Measurements from ENCODE around the gene MRAP. TPM values are rescaled to one million over a fixed set of nuclear protein-coding genes. Genes with fewer than 3 reads are reported as not detected.

Gene MRAP
- total RNA-seq, 3 donors from 2014 or later (not counting 1 experiment from before 2014, with no cell fraction given), result not detected

DNA sequence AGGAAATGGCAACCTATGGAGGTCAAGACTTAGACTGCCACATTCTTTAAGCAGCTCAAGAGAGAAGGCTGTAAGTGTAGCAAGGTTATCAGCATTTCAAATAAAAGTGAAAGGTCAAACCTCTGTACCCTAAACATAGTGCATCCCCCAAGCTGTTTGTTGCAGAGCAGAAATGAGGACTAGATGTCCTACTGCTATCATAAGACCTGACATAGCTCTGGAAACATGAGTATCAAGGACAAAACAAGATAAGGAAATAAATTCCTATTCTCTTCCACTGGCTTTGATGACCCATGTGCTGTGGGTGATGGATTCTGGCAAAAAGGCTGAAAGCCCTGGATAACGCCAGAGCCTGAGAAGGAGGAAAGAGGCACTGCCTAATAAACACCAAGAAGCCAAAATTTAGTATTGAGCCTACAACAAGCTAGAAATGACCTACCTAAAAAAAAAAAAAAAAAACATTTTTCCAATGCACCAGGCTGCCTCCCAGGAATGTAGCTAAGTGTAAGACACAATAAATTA, 58.3 kb downstream of the MRAP start:
- peaks cover 21% of the 10 kb centered on the region for H3K36me3 Mint-ChIP-seq
- Histone ChIP-seq H3K36me3 (ENCODE audit: control insufficient read depth, insufficient read depth, low read length) (peaks cover 97% of the 10 kb centered on the region), H3K27ac (ENCODE audit: low read length) (no peak overlapping the region), H3K4me3 (ENCODE audit: low read length) (no peak overlapping the region), H3K4me1 (ENCODE audit: control insufficient read depth, insufficient read depth, low read length) (no peaks in the 10 kb centered on the region), H3K27me3 (ENCODE audit: control insufficient read depth, insufficient read depth, low read length) (no peaks in the 10 kb centered on the region), H3K9me3 (ENCODE audit: control insufficient read depth, insufficient read depth, low read length) (no peaks in the 10 kb centered on the region)
- intact Hi-C loops (cut with micrococcal nuclease), result no loop called here
- DNase-seq (no peak), ATAC-seq (no peak)
- no peaks in the 10 kb centered on the region for H3K9me3 Mint-ChIP-seq
- H3K4me3 Mint-ChIP-seq, result no peak overlapping the region
- no peaks in the 10 kb centered on the region for H3K4me1 Mint-ChIP-seq
- H3K27me3 Mint-ChIP-seq (ENCODE audit: low read depth in 2 of 2), result no peaks in the 10 kb centered on the region
- no peak overlapping the region for H3K27ac Mint-ChIP-seq
- 100% methylated on average over 1 of the region's 1 CpG for WGBS (ENCODE audit: insufficient coverage)
- TF ChIP-seq, protein P1, sequence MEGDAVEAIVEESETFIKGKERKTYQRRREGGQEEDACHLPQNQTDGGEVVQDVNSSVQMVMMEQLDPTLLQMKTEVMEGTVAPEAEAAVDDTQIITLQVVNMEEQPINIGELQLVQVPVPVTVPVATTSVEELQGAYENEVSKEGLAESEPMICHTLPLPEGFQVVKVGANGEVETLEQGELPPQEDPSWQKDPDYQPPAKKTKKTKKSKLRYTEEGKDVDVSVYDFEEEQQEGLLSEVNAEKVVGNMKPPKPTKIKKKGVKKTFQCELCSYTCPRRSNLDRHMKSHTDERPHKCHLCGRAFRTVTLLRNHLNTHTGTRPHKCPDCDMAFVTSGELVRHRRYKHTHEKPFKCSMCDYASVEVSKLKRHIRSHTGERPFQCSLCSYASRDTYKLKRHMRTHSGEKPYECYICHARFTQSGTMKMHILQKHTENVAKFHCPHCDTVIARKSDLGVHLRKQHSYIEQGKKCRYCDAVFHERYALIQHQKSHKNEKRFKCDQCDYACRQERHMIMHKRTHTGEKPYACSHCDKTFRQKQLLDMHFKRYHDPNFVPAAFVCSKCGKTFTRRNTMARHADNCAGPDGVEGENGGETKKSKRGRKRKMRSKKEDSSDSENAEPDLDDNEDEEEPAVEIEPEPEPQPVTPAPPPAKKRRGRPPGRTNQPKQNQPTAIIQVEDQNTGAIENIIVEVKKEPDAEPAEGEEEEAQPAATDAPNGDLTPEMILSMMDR (IDR thresholded peaks at IDR 0.05), result no peak

DNA sequence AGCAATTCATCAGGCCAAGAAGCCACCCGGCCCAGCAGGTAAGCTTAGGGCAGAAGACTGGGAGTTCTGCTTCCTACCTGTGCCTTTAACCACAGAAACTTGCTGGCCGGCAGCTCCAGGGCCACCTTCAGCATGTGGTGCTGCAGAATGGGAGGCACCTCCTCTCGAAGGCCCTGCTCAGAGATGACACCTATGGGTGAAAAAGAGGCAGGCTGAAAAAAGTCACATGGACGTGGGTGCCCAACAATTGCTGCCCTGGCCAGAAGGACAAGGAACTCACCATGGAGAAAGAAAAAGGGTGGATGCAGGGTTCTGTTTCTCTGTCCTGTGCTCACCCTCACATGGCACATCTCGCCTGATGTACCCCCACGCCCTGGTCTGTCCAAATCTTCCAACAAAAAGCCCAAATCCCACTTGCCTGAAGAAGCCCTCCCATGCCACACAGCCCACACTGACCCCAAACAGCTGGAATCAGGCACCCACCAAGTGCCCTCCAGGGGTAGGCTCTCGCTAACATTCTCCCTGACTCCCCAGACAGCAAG, 61.1 kb downstream of the MRAP start:
- H3K4me3 ChIP-seq (ENCODE audit: low read length), result no peak overlapping the region
- no peak overlapping the region for H3K27ac ChIP-seq (ENCODE audit: low read length)
- no peak for DNase-seq
- no peaks in the 10 kb centered on the region for H3K9me3 ChIP-seq (ENCODE audit: control insufficient read depth, insufficient read depth, low read length)
- intact Hi-C loops (cut with micrococcal nuclease), result no loop called here
- TF ChIP-seq, protein P1 (IDR thresholded peaks at IDR 0.05), result no peak
- H3K36me3 ChIP-seq (ENCODE audit: control insufficient read depth, insufficient read depth, low read length), result peaks cover 84% of the 10 kb centered on the region
- ATAC-seq, result no peak
- no peaks in the 10 kb centered on the region for H3K4me1 ChIP-seq (ENCODE audit: control insufficient read depth, insufficient read depth, low read length)
- 87% methylated on average over 7 of the region's 7 CpGs for WGBS (ENCODE audit: insufficient coverage)
- Mint-ChIP-seq H3K4me3 (no peak overlapping the region), H3K27me3 (ENCODE audit: low read depth in 2 of 2) (no peaks in the 10 kb centered on the region), H3K4me1 (no peaks in the 10 kb centered on the region), H3K9me3 (no peaks in the 10 kb centered on the region), H3K36me3 (peaks cover 10% of the 10 kb centered on the region), H3K27ac (no peak overlapping the region)
- no peaks in the 10 kb centered on the region for H3K27me3 ChIP-seq (ENCODE audit: control insufficient read depth, insufficient read depth, low read length)

DNA sequence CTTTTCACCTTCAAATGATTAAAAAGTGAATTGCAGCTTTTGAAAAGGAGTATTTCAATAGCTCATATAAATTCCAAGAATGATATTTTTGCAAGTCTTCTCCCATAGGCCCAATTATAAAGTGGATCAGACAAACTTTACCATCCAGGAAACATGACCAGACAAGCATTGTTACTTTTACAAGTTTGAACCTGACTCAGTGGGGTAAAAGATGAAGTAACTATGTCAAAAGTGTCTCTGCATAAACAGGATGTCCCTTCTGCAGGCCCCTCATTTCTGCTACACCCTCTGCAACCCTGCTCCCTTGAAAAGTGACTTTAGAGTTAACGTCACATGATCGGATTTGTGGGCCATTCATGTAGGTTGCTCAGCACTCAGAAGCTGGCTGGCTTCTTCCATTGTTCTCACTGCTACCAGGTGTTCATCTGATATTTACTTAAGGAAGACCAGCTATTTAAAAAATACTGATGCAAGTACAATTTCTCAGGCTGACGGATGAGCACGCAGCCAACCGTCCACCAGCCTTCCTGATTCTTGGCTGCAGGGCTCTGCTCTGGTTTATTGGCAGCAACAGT, 61.8 kb downstream of the MRAP start:
- H3K9me3 Mint-ChIP-seq, result no peaks in the 10 kb centered on the region
- H3K4me3 ChIP-seq (ENCODE audit: low read length), result no peak overlapping the region
- H3K36me3 Mint-ChIP-seq, result peaks cover 8% of the 10 kb centered on the region
- ATAC-seq, result no peak
- WGBS (ENCODE audit: insufficient coverage), result 97% methylated on average over 5 of the region's 5 CpGs
- H3K4me1 Mint-ChIP-seq, result no peaks in the 10 kb centered on the region
- H3K27ac ChIP-seq (ENCODE audit: low read length), result no peak overlapping the region
- TF ChIP-seq, protein P1 (IDR thresholded peaks at IDR 0.05), result no peak
- intact Hi-C loops (cut with micrococcal nuclease), result no loop called here
- H3K4me3 Mint-ChIP-seq, result no peak overlapping the region
- H3K27ac Mint-ChIP-seq, result no peak overlapping the region
- H3K4me1 ChIP-seq (ENCODE audit: control insufficient read depth, insufficient read depth, low read length), result no peaks in the 10 kb centered on the region
- no peaks in the 10 kb centered on the region for H3K27me3 ChIP-seq (ENCODE audit: control insufficient read depth, insufficient read depth, low read length)
- DNase-seq, result no peak
- H3K27me3 Mint-ChIP-seq (ENCODE audit: low read depth in 2 of 2), result no peaks in the 10 kb centered on the region
- H3K36me3 ChIP-seq (ENCODE audit: control insufficient read depth, insufficient read depth, low read length), result peaks cover 81% of the 10 kb centered on the region
- no peaks in the 10 kb centered on the region for H3K9me3 ChIP-seq (ENCODE audit: control insufficient read depth, insufficient read depth, low read length)

Other genes starting within 250 kb of the MRAP start
- 1 to 10 TPM; 4.2 to 7.9 (median 5.2) TPM for gene MIS18A, start 19.8 kb upstream of the MRAP start, total RNA-seq
- 1 to 10 TPM; 6.1 to 7.8 (median 7.5) TPM for gene URB1, start 94.2 kb downstream of the MRAP start, total RNA-seq
- gene EVA1C, start 113.9 kb downstream of the MRAP start, total RNA-seq, result 10 to 100 TPM; 14.7 to 27.8 (median 15.8) TPM